Mesenchymal stem cell (in vitro differentiated cells and primary cell): ENCODE measurements around the gene VIPR2.

Experiments used
- DNase-seq: peaks from one replicate; pipeline ENCODE4 v3.0.0-alpha.2; 2013
- H2AFZ ChIP-seq: one replicate; pipeline ENCODE4 v1.6.1; 2013; ENCODE audit warnings: low read depth, mild to moderate bottlenecking, control low read depth, inconsistent platforms, low read length, moderate library complexity
- H2AK5ac ChIP-seq: 2 replicates; pipeline ENCODE4 v1.6.1; 2013; ENCODE audit warnings: low read length, moderate library complexity, mild to moderate bottlenecking, inconsistent platforms; ENCODE audit not compliant: severe bottlenecking
- H2BK120ac ChIP-seq: one replicate; pipeline ENCODE4 v1.6.1; 2013; ENCODE audit warnings: low read depth, mild to moderate bottlenecking, inconsistent platforms, low read length, moderate library complexity
- H2BK12ac ChIP-seq, 2 experiments: one replicate each; pipeline ENCODE4 v1.6.1; 2013; ENCODE audit warnings: inconsistent platforms in 2 of 2, low read length in 2 of 2, mild to moderate bottlenecking in 2 of 2, moderate library complexity in 2 of 2, control low read depth in 1 of 2
- H2BK15ac ChIP-seq: one replicate; pipeline ENCODE4 v1.6.1; 2013; ENCODE audit warnings: mild to moderate bottlenecking, low read depth, inconsistent platforms; ENCODE audit not compliant: poor library complexity, severe bottlenecking
- H2BK5ac ChIP-seq: 2 replicates; pipeline ENCODE4 v1.6.1; 2013; ENCODE audit warnings: low read depth, mild to moderate bottlenecking, low read length, control low read depth, inconsistent platforms; ENCODE audit not compliant: poor library complexity, severe bottlenecking
- H3K14ac ChIP-seq, 2 experiments: one replicate each; pipeline ENCODE4 v1.6.1; 2013; ENCODE audit warnings: inconsistent platforms in 2 of 2, low read length in 2 of 2, control low read depth in 1 of 2, mild to moderate bottlenecking in 1 of 2, moderate library complexity in 1 of 2
- H3K18ac ChIP-seq, 2 experiments: one replicate each; pipeline ENCODE4 v1.6.1; 2013; ENCODE audit warnings: inconsistent platforms in 2 of 2, low read length in 2 of 2, control low read depth in 1 of 2, low read depth in 1 of 2, mild to moderate bottlenecking in 1 of 2
- H3K23ac ChIP-seq, 2 experiments: one replicate each; pipeline ENCODE4 v1.6.1; 2013; ENCODE audit warnings: inconsistent platforms in 2 of 2, low read length in 2 of 2, mild to moderate bottlenecking in 2 of 2, moderate library complexity in 2 of 2, control low read depth in 1 of 2
- H3K27ac ChIP-seq: 2 replicates; pipeline ENCODE4 v1.5.1; 2013; ENCODE audit warnings: mild to moderate bottlenecking, moderate library complexity, low read length, control low read depth, inconsistent platforms; ENCODE audit not compliant: poor library complexity, severe bottlenecking
- H3K27me3 ChIP-seq, 2 experiments: 2 replicates each; pipeline versions ENCODE4 v1.6.1 to v1.7.0; 2013; ENCODE audit warnings: low read length in 2 of 2, mild to moderate bottlenecking in 2 of 2, moderate library complexity in 2 of 2, control low read depth in 1 of 2, inconsistent platforms in 1 of 2; ENCODE audit not compliant: control insufficient read depth in 1 of 2, insufficient read depth in 1 of 2
- H3K36me3 ChIP-seq, 2 experiments: 2 replicates each; pipeline versions ENCODE4 v1.6.1 to v1.7.0; 2013; ENCODE audit warnings: low read length in 2 of 2, control low read depth in 1 of 2, inconsistent platforms in 1 of 2, low read depth in 1 of 2, mild to moderate bottlenecking in 1 of 2; ENCODE audit not compliant: insufficient read depth in 2 of 2, control insufficient read depth in 1 of 2
- H3K4ac ChIP-seq, 2 experiments: one replicate each; pipeline ENCODE4 v1.6.1; 2013; ENCODE audit warnings: inconsistent platforms in 2 of 2, low read length in 2 of 2, mild to moderate bottlenecking in 2 of 2, moderate library complexity in 2 of 2, control low read depth in 1 of 2, low read depth in 1 of 2
- H3K4me1 ChIP-seq: 2 replicates; pipeline ENCODE4 v1.6.1; 2013; ENCODE audit warnings: low read depth, low read length, control low read depth; ENCODE audit not compliant: control insufficient read depth, insufficient read depth
- H3K4me2 ChIP-seq: 2 replicates; pipeline ENCODE4 v1.6.1; 2013; ENCODE audit warnings: low read length, mild to moderate bottlenecking, inconsistent platforms; ENCODE audit not compliant: poor library complexity, severe bottlenecking
- H3K4me3 ChIP-seq, 2 experiments: 2 replicates each; pipeline versions ENCODE4 v1.5.1 to v1.7.0; 2013; ENCODE audit warnings: low read length in 2 of 2, mild to moderate bottlenecking in 2 of 2, control low read depth in 1 of 2, low read depth in 1 of 2; ENCODE audit not compliant: insufficient read depth in 1 of 2
- H3K79me1 ChIP-seq: replicated peaks from 2 replicates; pipeline ENCODE4 v1.6.1; 2013; ENCODE audit warnings: mild to moderate bottlenecking, control low read depth, low read length, inconsistent platforms; ENCODE audit not compliant: poor library complexity, severe bottlenecking
- H3K9ac ChIP-seq: 2 replicates; pipeline ENCODE4 v1.7.0; 2013; ENCODE audit warnings: mild to moderate bottlenecking, low read length, moderate library complexity
- H3K9me3 ChIP-seq: 2 replicates; pipeline ENCODE4 v1.7.0; 2013; ENCODE audit warnings: mild to moderate bottlenecking, low read length; ENCODE audit not compliant: control insufficient read depth
- H4K8ac ChIP-seq: one replicate; pipeline ENCODE4 v1.6.1; 2013; ENCODE audit warnings: inconsistent platforms, mild to moderate bottlenecking, low read length, moderate library complexity
- H4K91ac ChIP-seq: one replicate; pipeline ENCODE4 v1.6.1; 2013; ENCODE audit warnings: mild to moderate bottlenecking, low read length, inconsistent platforms
- WGBS: methylation state at CpG from one replicate; pipeline ENCODE4 v1.1.7; 2013; ENCODE audit warnings: mixed read lengths; 5-methylcytosine and 5-hydroxymethylcytosine counted together

The VIPR2 gene

DNA sequence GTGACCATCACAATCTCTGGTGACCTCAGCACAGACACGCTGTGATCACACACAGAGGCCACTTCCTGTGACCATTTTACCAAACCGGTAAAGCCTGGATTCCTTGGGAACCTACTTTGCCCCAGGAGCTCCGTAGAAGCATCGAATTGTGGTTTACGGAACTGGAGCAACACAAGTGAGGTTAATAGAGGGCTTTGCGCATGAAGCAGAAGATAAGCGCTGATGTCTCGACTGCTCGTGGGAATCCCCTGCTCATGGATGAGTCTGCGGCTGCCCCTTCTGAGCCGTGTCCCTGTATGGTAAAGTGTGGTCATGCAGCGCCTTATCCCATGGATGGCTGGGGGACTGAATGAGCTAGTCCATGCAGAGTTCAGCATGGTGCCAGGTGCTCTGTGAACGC lies 53.6 kb downstream of the VIPR2 start:
- DNase-seq: no peak
- no peaks in the 10 kb centered on the region for H3K4me1 ChIP-seq
- H3K4me2 ChIP-seq: no peak overlapping the region
- H2BK15ac ChIP-seq: no peak overlapping the region
- no peak overlapping the region for H3K23ac ChIP-seq
- H3K27ac ChIP-seq: no peak overlapping the region
- no peaks in the 10 kb centered on the region for H3K9me3 ChIP-seq
- H3K14ac ChIP-seq: no peak overlapping the region
- no peak overlapping the region for H2BK5ac ChIP-seq
- H2BK12ac ChIP-seq: no peak overlapping the region
- H3K79me1 ChIP-seq: no peaks in the 10 kb centered on the region
- no peaks in the 10 kb centered on the region for H3K27me3 ChIP-seq
- no peak overlapping the region for H2AK5ac ChIP-seq
- H2AFZ ChIP-seq: no peak overlapping the region
- no peak overlapping the region for H3K18ac ChIP-seq
- no peak overlapping the region for H3K9ac ChIP-seq
- H4K91ac ChIP-seq: no peak overlapping the region
- 91% methylated on average over 13 of the region's 13 CpGs for WGBS
- H3K4ac ChIP-seq: no peak overlapping the region
- no peaks in the 10 kb centered on the region for H3K36me3 ChIP-seq
- H3K4me3 ChIP-seq: no peak overlapping the region
- H4K8ac ChIP-seq: no peak overlapping the region
- H2BK120ac ChIP-seq: no peak overlapping the region

DNA sequence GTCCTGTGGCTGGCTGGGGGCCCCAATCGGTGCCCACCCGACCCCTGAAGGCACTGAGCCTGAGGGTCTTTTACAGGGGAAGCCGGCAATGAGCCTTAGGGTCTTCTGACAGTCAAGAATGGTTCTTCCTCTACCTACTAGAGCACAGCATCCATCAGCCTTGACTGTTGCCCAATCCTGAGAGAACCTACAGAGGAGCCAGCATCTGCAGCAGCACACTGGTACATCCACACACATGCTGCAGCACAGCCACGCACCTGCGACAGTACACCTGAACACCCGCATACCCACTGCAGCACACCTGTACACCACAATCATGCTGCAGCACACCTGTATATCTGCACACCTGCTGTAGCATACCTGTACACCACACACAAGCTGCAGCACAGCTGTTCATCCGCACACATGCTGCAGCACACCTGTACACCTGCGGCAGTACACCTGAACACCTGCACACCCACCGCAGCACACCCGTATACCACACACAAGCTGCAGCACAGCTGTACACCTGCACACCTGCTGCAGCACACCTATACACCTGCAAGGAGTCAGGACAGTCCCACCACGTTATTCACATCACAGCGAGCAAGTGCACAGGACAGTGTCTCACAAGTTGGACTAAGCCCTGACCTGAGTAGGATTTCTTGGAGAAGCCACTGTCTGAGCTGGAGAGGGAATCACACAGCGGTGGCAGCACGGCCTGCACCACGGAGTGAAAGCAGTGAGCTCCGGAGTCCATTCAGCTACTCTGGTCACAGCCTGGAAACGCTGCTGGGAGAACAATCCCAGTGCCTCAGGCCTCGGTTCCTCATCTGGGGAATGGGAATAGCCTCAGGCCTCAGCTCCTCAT lies 56.4 kb downstream of the VIPR2 start:
- H3K14ac ChIP-seq: no peak overlapping the region
- whole genome bisulfite sequencing: 85% methylated on average over 16 of the region's 18 CpGs
- H3K79me1 ChIP-seq: no peaks in the 10 kb centered on the region
- no peak overlapping the region for H3K18ac ChIP-seq
- no peak overlapping the region for H2AK5ac ChIP-seq
- H2AFZ ChIP-seq: no peak overlapping the region
- H3K9me3 ChIP-seq: no peaks in the 10 kb centered on the region
- H3K4me1 ChIP-seq: no peaks in the 10 kb centered on the region
- no peak overlapping the region for H4K8ac ChIP-seq
- no peak overlapping the region for H3K4ac ChIP-seq
- no peak overlapping the region for H2BK15ac ChIP-seq
- no peak for DNase-seq
- no peaks in the 10 kb centered on the region for H3K27me3 ChIP-seq
- H3K27ac ChIP-seq: no peak overlapping the region
- no peak overlapping the region for H2BK5ac ChIP-seq
- H3K36me3 ChIP-seq: no peaks in the 10 kb centered on the region
- no peak overlapping the region for H4K91ac ChIP-seq
- H2BK120ac ChIP-seq: no peak overlapping the region
- no peak overlapping the region for H3K9ac ChIP-seq
- H2BK12ac ChIP-seq: no peak overlapping the region
- no peak overlapping the region for H3K4me3 ChIP-seq
- no peak overlapping the region for H3K4me2 ChIP-seq
- H3K23ac ChIP-seq: no peak overlapping the region

DNA sequence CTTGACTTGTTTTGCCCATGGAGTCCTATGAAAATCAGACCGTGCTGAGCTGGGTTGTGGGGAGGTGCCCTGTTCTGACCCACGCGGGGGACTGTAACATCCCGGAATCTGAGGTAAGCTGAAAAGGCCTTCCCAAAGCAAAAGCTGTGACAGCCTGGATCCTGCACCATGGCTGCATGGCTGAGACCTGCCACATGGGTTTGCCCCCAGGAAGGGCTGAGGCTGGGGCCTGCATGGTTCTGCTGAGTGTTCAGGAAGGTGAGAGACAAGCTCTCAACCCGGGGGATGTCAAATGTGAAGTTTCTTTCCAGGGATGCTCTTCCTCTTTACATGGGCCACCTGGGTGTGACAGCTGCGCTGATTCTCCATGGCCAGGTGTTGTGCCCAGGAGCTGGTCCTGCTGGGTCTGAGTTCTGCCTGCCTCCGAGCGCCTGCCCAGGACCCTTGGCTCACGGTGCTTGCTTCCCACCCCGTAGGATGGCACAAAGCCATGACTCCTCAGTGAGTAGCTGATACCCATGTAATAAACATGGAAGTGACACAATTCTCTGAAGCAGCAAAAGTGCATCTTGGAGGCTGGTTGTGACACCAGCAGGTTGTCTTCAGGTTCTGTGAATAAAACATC lies 58.3 kb downstream of the VIPR2 start:
- no peak overlapping the region for H2AK5ac ChIP-seq
- H3K9ac ChIP-seq: no peak overlapping the region
- no peak overlapping the region for H4K91ac ChIP-seq
- no peak overlapping the region for H4K8ac ChIP-seq
- H3K18ac ChIP-seq: no peak overlapping the region
- H2BK5ac ChIP-seq: no peak overlapping the region
- H2BK15ac ChIP-seq: no peak overlapping the region
- no peak overlapping the region for H3K23ac ChIP-seq
- H2BK120ac ChIP-seq: no peak overlapping the region
- no peak overlapping the region for H3K4ac ChIP-seq
- no peaks in the 10 kb centered on the region for H3K9me3 ChIP-seq
- H3K4me3 ChIP-seq: no peak overlapping the region
- no peak overlapping the region for H3K14ac ChIP-seq
- no peaks in the 10 kb centered on the region for H3K79me1 ChIP-seq
- no peaks in the 10 kb centered on the region for H3K27me3 ChIP-seq
- H3K4me1 ChIP-seq: no peaks in the 10 kb centered on the region
- no peaks in the 10 kb centered on the region for H3K36me3 ChIP-seq
- H2BK12ac ChIP-seq: no peak overlapping the region
- H3K27ac ChIP-seq: no peak overlapping the region
- WGBS: 79% methylated on average over 10 of the region's 10 CpGs
- no peak overlapping the region for H2AFZ ChIP-seq
- no peak overlapping the region for H3K4me2 ChIP-seq
- no peak for DNase-seq

DNA sequence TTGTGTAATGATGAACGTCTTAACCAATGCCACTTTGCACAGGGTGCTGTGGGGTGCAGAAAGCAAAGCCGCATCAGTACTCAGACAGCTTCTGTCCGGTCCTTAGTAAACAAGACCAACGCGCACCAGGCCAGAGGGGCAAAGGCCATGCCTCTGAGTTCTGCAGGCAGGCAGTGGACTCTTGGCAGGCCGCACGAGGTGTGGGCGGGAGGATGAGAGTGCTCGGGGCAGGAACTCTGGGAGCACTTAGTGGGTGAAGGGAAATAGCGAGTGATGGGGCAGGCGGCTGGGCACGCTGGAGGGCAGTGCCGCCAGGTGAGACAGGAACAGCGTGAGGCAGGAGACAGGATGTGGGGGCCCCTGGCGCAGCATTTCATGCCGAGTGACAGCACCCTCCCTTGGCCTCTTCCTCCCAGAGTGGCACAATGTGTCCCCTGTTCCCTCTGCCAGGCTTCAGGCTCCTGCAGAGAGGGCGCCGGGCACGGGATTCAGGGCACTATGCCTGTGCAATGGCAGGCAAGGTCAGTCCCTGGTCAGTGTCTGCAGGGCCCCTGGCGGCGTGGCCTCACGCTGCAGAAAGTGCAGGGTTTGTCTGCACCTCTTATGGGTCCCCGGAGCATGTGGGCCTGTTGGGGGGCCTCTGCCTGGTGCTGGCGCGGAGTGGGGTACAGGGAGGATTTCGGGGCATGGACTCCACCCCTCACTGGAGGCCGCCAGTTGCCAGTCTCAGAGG lies 60.4 kb downstream of the VIPR2 start:
- 82% methylated on average over 27 of the region's 27 CpGs for WGBS
- no peak overlapping the region for H3K23ac ChIP-seq

More for the DNA sequence above, 60.4 kb downstream of the VIPR2 start:
- Histone ChIP-seq H4K8ac (no peak overlapping the region), H3K9ac (no peak overlapping the region), H3K18ac (no peak overlapping the region), H4K91ac (no peak overlapping the region), H2BK5ac (no peak overlapping the region), H2AK5ac (no peak overlapping the region), H3K27me3 (no peaks in the 10 kb centered on the region), H3K79me1 (no peaks in the 10 kb centered on the region), H3K4me1 (no peaks in the 10 kb centered on the region), H3K4me3 (no peak overlapping the region), H3K36me3 (no peaks in the 10 kb centered on the region), H3K4ac (no peak overlapping the region), H2BK12ac (no peak overlapping the region), H3K14ac (no peak overlapping the region), H3K9me3 (no peaks in the 10 kb centered on the region), H2BK15ac (no peak overlapping the region), H2AFZ (no peak overlapping the region), H3K27ac (no peak overlapping the region), H2BK120ac (no peak overlapping the region), H3K4me2 (no peak overlapping the region)
- DNase-seq: no peak
